Measurements from ENCODE around the gene SNRPE. TPM values are rescaled to one million over a fixed set of nuclear protein-coding genes. Genes with fewer than 3 reads are reported as not detected.

The SNRPE gene
- total and polyA plus RNA-seq, 2 donors (not counting 3 experiments of a cell fraction or from before 2014, with no cell fraction given): 196 to 219 TPM

DNA sequence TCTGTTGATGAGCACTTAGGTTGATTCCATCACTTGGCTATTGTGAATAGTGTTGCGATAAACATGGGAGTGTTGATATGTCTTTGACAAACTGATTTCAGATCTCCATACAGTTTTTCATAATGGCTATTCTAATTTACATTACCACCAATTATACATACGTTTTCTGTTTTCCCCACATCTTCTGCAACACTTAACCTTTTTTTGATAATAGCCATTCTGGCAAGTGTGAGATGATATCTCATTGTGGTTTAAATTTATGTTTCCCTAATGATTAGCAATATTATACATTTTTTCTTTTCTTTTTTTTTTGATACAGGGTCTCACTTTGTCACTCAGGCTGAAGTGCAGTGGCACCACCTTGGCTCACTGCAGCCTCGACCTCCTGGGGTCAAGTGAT lies 17.0 kb downstream of the SNRPE start:
- H3K9ac ChIP-seq (replicated peaks; ENCODE audit: extremely low read depth, insufficient read depth, low read length): no peak overlapping the region
- no TSS peak for BruUV-seq (replicated peaks)
- H3K27ac ChIP-seq (ENCODE audit: insufficient read depth, low read depth, low read length): no peak overlapping the region
- ChIA-PET CTCF (no interaction called here), POLR2A (no interaction called here)
- H3K9me3 ChIP-seq (replicated peaks; ENCODE audit: control insufficient read depth, insufficient read depth, low read length): no peaks in the 10 kb centered on the region
- H3K9me1 ChIP-seq (replicated peaks; ENCODE audit: control insufficient read depth, extremely low read depth, insufficient read depth, low read length): no peaks in the 10 kb centered on the region
- no peak overlapping the region for H2AFZ ChIP-seq (ENCODE audit: low read depth, low read length)
- no peak for FAIRE-seq
- intact Hi-C loops (cut with micrococcal nuclease) (no loop called here), dilution Hi-C loops (cut with MboI; ENCODE audit: extremely low pct_ligation_motif_present, low sequenced_read_pairs) (no loop called here)
- no peaks in the 10 kb centered on the region for H3K4me1 ChIP-seq (ENCODE audit: control insufficient read depth, extremely low read depth, insufficient read depth, low read length)
- H3K79me2 ChIP-seq (ENCODE audit: control insufficient read depth, insufficient read depth, low read length): no peaks in the 10 kb centered on the region
- H3K36me3 ChIP-seq (ENCODE audit: control insufficient read depth in 2 of 2, extremely low read depth in 1 of 2, insufficient read depth in 2 of 2, low read length in 2 of 2): peaks cover 0 to 2% of the 10 kb centered on the region in 2 experiments
- no peak overlapping the region for H3K4me2 ChIP-seq (ENCODE audit: insufficient read depth, low read length)
- DNase-seq (ENCODE audit: low read depth, low spot score): no peak
- no peak overlapping the region for H3K4me3 ChIP-seq (replicated peaks in 1 of 3; ENCODE audit: insufficient read depth in 1 of 3, low read depth in 1 of 3, low read length in 3 of 3)
- H4K20me1 ChIP-seq (replicated peaks; ENCODE audit: control insufficient read depth, extremely low read depth, insufficient read depth, low read length): no peaks in the 10 kb centered on the region
- no peak for TF ChIP-seq JUN (IDR thresholded peaks at IDR 0.05; ENCODE audit: borderline replicate concordance, insufficient read depth, insufficient read length, low read depth)
- TF ChIP-seq GATA2 (IDR thresholded peaks at IDR 0.05; ENCODE audit: insufficient read depth, insufficient read length, low read depth, low read length): no peak
- TF ChIP-seq, protein P1, sequence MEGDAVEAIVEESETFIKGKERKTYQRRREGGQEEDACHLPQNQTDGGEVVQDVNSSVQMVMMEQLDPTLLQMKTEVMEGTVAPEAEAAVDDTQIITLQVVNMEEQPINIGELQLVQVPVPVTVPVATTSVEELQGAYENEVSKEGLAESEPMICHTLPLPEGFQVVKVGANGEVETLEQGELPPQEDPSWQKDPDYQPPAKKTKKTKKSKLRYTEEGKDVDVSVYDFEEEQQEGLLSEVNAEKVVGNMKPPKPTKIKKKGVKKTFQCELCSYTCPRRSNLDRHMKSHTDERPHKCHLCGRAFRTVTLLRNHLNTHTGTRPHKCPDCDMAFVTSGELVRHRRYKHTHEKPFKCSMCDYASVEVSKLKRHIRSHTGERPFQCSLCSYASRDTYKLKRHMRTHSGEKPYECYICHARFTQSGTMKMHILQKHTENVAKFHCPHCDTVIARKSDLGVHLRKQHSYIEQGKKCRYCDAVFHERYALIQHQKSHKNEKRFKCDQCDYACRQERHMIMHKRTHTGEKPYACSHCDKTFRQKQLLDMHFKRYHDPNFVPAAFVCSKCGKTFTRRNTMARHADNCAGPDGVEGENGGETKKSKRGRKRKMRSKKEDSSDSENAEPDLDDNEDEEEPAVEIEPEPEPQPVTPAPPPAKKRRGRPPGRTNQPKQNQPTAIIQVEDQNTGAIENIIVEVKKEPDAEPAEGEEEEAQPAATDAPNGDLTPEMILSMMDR (IDR thresholded peaks at IDR 0.05; ENCODE audit: extremely low read depth in 1 of 2, insufficient read depth in 1 of 2, low read depth in 1 of 2, low read length in 2 of 2): no peak
- TF ChIP-seq FOS (IDR thresholded peaks at IDR 0.05; ENCODE audit: borderline replicate concordance, insufficient read depth, low read length): no peak
- TF ChIP-seq MYC (IDR thresholded peaks at IDR 0.05; ENCODE audit: low read depth, low read length): no peak
- no peak for TF ChIP-seq EZH2 (IDR thresholded peaks at IDR 0.05; ENCODE audit: borderline replicate concordance, low read depth, low read length, severe bottlenecking)
- no peak for TF ChIP-seq POLR2A (IDR thresholded peaks at IDR 0.05; ENCODE audit: low read depth, low read length)
- TF ChIP-seq, protein P2, sequence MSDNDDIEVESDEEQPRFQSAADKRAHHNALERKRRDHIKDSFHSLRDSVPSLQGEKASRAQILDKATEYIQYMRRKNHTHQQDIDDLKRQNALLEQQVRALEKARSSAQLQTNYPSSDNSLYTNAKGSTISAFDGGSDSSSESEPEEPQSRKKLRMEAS (IDR thresholded peaks at IDR 0.05; ENCODE audit: insufficient read depth, insufficient read length): no peak
- no peak for TF ChIP-seq POLR2AphosphoS5 (IDR thresholded peaks at IDR 0.05; ENCODE audit: insufficient read depth, low read depth, low read length)
- no peaks in the 10 kb centered on the region for H3K27me3 ChIP-seq (ENCODE audit: control insufficient read depth in 2 of 2, insufficient read depth in 2 of 2, low read length in 2 of 2)
